GM19372 (cell line): ENCODE data around the gene STIM2.
A peak's percentile ranks its signal among the peaks of the same experiment; 100 is the strongest.
"Not testable (repeated sequence)": the region's sequence is repeated elsewhere in the genome, so short reads cannot be mapped to it uniquely, and the experiment has no call there.

Experiments used
- ATAC-seq: cut with Tn5 transposase; IDR thresholded peaks from one replicate; pipeline ENCODE4 v1.9.1; 2021; ENCODE audit warnings: mild to moderate bottlenecking, low read depth, moderate library complexity; ENCODE audit not compliant: unreplicated experiment

Gene STIM2

GRCh38 chr4:27020603-27021002 lies 160.0 kb downstream of the STIM2 start:
- peak; percentile 18 for ATAC-seq

- no peak for ATAC-seq
Measured at GRCh38 chr4:27022963-27023362, 162.3 kb downstream of the STIM2 start.

GRCh38 chr4:27023366-27023765 lies 162.7 kb downstream of the STIM2 start:
- no peak for ATAC-seq

GRCh38 chr4:27024805-27025204 lies 164.2 kb downstream of the STIM2 start:
- ATAC-seq = no peak

- no peak for ATAC-seq
Measured at GRCh38 chr4:27027428-27027827, 166.8 kb downstream of the STIM2 start.

GRCh38 chr4:27035127-27035526 lies 174.5 kb downstream of the STIM2 start:
- not testable (repeated sequence) for ATAC-seq

GRCh38 chr4:27040356-27040755 lies 179.7 kb downstream of the STIM2 start:
- ATAC-seq = no peak

GRCh38 chr4:27042411-27042810 lies 181.8 kb downstream of the STIM2 start:
- no peak for ATAC-seq

- no peak for ATAC-seq
Measured at GRCh38 chr4:27043200-27043599, 182.6 kb downstream of the STIM2 start.

GRCh38 chr4:27046851-27047250 lies 186.2 kb downstream of the STIM2 start:
- no peak for ATAC-seq

- ATAC-seq = no peak
Measured at GRCh38 chr4:27048429-27049238, 188.0 kb downstream of the STIM2 start.

GRCh38 chr4:27049239-27049829 lies 188.7 kb downstream of the STIM2 start:
- ATAC-seq = no peak

GRCh38 chr4:27050731-27051130 lies 190.1 kb downstream of the STIM2 start:
- ATAC-seq = no peak

GRCh38 chr4:27055221-27055760 lies 194.7 kb downstream of the STIM2 start:
- ATAC-seq = no peak

- ATAC-seq = no peak
Measured at GRCh38 chr4:27056281-27056680, 195.6 kb downstream of the STIM2 start.

GRCh38 chr4:27057053-27057452 lies 196.4 kb downstream of the STIM2 start:
- no peak for ATAC-seq

GRCh38 chr4:27057662-27058061 lies 197.0 kb downstream of the STIM2 start:
- ATAC-seq = no peak

- ATAC-seq = no peak
Measured at GRCh38 chr4:27058819-27059406, 198.3 kb downstream of the STIM2 start.

- ATAC-seq = no peak
Measured at GRCh38 chr4:27059446-27059845, 198.8 kb downstream of the STIM2 start.

GRCh38 chr4:27062256-27062655 lies 201.6 kb downstream of the STIM2 start:
- no peak for ATAC-seq

GRCh38 chr4:27066591-27066990 lies 205.9 kb downstream of the STIM2 start:
- ATAC-seq = no peak
